Pancreas (tissue), 10 donors: Measurements from ENCODE around the gene MAPT. TPM values are rescaled to one million over a fixed set of nuclear protein-coding genes. Genes with fewer than 3 reads are reported as not detected.

ENCODE experiments used
- ATAC-seq, 4 donors: fragments of 200-7000 bp; cut with Tn5 transposase; one replicate each; pipeline versions ENCODE4 v1.8.0 to v1.9.1; 2020; ENCODE audit warnings: mild to moderate bottlenecking in 4 of 4, moderate library complexity in 4 of 4
- DNase-seq, 6 donors: peaks; one replicate each; pipeline ENCODE4 v3.0.0-alpha.2; 2020
- FAIRE-seq: peaks from 2 replicates; lab custom pipeline; 2012; peaks lifted over from hg19 to GRCh38; lab: Jason Lieb, UNC
- H3K27ac ChIP-seq, 4 donors: fragments of 200-600 bp; sonication (generic); 1 replicate in 3 of 4; 2 replicates in 1 of 4; pipeline versions ENCODE4 v1.5.0 to v1.8.0; 2020
- H3K27me3 ChIP-seq, 4 donors: fragments of 200-600 bp; one replicate each; pipeline ENCODE4 v1.8.0; 2021
- H3K36me3 ChIP-seq, 3 donors: fragments of 200-600 bp; sonication (generic) in 1 of 3; one replicate each; pipeline versions ENCODE4 v1.5.0 to v1.8.0; 2020 to 2021
- H3K4me1 ChIP-seq, 3 donors: fragments of 200-600 bp; one replicate each; pipeline ENCODE4 v1.8.0; 2021
- H3K4me3 ChIP-seq, 4 donors: fragments of 200-600 bp; sonication (generic) in 2 of 4; one replicate each; pipeline versions ENCODE4 v1.5.0 to v1.8.0; 2020 to 2021
- H3K9me3 ChIP-seq, 4 donors: fragments of 200-600 bp; one replicate each; pipeline ENCODE4 v1.8.0; 2021
- WGBS, 2 donors: extraction: QIAGEN DNeasy Blood & Tissue Kit; methylation state at CpG; one replicate each; pipeline ENCODE4 v1.1.7; 2013; 5-methylcytosine and 5-hydroxymethylcytosine counted together
- intact Hi-C, 3 donors: fragments of 100-400 bp; cut with DNase I; formaldehyde crosslinking; loops; one replicate each; pipeline versions ENCODE4 v1.11.1 to v1.14.2; 2022
- polyA plus RNA-seq, 2 donors: library from polyadenylated mRNA; stranded (reverse); fragments of 200-250 nt; gene quantifications; one replicate each; pipeline ENCODE4 v1.2.3, GENCODE V29; 2013
- total RNA-seq, 6 donors: library from RNA; stranded (reverse); fragmentation: NEBNext Ultra II Directional in 4 of 6; extraction: Animal tissue kit (Norgen Biotek cat#: 25700) in 4 of 6; gene quantifications; one replicate each; pipeline versions ENCODE4 v1.2.1 to v1.2.4, GENCODE V29; 2021 to 2023
- TF ChIP-seq, protein P1 (sequence below), 4 donors: fragments of 200-600 bp; sonication (generic) in 3 of 4; IDR thresholded peaks; one replicate each; pipeline versions ENCODE4 v1.5.0 to v1.8.0; 2021; ENCODE audit warnings: antibody characterized with exemption in 4 of 4
- donor health status: healthy with polysubstance abuse.
- donor health status: DM: no; HTN: no; CAD: no; lungs with moderate emphysema.
- donor health status: DM: no; HTN: no; CAD: no.
- donor health status: control.
- donor health status: control.
- donor health status: Bipolar disorder and iron deficiency.
- donor health status: DM: yes; HTN: yes; CAD: no.
- donor health status: DM: no; HTN: no; CAD: no.
- donor health status: DM: no; HTN: no; CAD: no.
- donor health status: DM: yes; HTN: yes; CAD: no.

Gene MAPT
- total and polyA plus RNA-seq, 8 donors, result 1.1 to 3.2 (median 1.7) TPM

DNA sequence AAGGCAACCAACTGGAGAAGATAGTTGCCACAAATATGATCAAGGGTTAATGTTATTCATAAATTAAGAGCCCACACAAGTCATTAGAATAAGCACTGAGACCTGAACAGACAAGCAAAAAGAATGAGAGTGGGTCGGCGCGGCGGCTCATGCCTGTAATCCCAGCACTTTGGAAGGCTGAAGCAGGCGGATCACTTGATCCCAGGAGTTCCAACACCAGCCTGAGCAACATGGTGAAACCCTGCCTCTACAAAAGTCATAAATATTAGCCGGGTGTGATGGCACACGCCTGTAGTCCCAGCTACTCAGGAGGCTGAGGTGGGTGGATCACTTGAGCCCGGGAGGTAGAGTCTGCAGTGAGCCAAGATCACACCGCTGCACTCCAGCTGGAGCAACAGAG lies 64.0 kb downstream of the MAPT start:
- no peak for ATAC-seq
- intact Hi-C loops, result no loop called here
- WGBS, 2 donors, result 91 to 97% methylated on average over 9 of the region's 9 CpGs

DNA sequence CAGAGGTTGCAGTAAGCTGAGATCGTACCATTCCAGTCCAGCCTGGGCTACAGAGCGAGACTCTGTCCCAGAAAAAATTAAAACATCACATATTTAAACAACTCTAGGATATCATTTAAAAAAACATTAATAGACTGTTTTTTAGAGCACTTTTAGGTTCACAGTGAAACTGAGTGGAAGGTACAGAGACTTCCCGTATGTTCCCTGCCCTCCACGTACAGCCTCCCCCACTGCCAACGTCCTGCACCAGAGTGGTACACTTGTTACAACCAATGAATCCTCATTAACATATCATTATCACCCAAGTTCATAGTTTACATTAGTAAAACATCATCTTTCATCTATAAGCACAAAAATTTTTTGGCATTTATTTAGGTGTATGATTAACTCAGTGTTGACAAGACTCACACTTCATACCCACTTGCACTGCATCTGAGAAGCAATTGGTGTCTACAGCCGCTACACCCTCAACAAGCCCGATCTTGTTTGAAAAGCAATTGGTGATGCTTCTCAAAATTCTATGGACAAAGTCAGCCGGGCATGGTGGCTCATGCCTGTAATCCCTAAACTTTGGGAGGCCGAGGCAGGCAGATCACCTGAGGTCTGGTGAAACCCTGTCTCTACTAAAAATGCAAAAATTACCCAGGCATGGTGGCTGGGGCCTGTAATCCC lies 64.8 kb downstream of the MAPT start:
- 80 to 86% methylated on average over 9 of the region's 9 CpGs for WGBS, 2 donors
- DNase-seq (no peak), FAIRE-seq (no peak), ATAC-seq (no peak)
- intact Hi-C loops, result no loop called here
- TF ChIP-seq, protein P1, sequence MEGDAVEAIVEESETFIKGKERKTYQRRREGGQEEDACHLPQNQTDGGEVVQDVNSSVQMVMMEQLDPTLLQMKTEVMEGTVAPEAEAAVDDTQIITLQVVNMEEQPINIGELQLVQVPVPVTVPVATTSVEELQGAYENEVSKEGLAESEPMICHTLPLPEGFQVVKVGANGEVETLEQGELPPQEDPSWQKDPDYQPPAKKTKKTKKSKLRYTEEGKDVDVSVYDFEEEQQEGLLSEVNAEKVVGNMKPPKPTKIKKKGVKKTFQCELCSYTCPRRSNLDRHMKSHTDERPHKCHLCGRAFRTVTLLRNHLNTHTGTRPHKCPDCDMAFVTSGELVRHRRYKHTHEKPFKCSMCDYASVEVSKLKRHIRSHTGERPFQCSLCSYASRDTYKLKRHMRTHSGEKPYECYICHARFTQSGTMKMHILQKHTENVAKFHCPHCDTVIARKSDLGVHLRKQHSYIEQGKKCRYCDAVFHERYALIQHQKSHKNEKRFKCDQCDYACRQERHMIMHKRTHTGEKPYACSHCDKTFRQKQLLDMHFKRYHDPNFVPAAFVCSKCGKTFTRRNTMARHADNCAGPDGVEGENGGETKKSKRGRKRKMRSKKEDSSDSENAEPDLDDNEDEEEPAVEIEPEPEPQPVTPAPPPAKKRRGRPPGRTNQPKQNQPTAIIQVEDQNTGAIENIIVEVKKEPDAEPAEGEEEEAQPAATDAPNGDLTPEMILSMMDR (IDR thresholded peaks at IDR 0.05), result no peak
- Histone ChIP-seq H3K27me3 (no peaks in the 10 kb centered on the region), H3K36me3 (no peaks in the 10 kb centered on the region), H3K27ac (no peak overlapping the region), H3K4me1 (no peaks in the 10 kb centered on the region), H3K9me3 (no peaks in the 10 kb centered on the region), H3K4me3 (no peak overlapping the region)

More for the DNA sequence above, 64.0 kb downstream of the MAPT start:
- no peaks in the 10 kb centered on the region for H3K4me1 ChIP-seq
- no peaks in the 10 kb centered on the region for H3K36me3 ChIP-seq
- H3K27ac ChIP-seq, result no peak overlapping the region
- TF ChIP-seq, protein P1 (IDR thresholded peaks at IDR 0.05), result no peak
- H3K27me3 ChIP-seq, result no peaks in the 10 kb centered on the region
- H3K9me3 ChIP-seq, result no peaks in the 10 kb centered on the region
- no peak overlapping the region for H3K4me3 ChIP-seq
- no peak for DNase-seq
- FAIRE-seq, result no peak

DNA sequence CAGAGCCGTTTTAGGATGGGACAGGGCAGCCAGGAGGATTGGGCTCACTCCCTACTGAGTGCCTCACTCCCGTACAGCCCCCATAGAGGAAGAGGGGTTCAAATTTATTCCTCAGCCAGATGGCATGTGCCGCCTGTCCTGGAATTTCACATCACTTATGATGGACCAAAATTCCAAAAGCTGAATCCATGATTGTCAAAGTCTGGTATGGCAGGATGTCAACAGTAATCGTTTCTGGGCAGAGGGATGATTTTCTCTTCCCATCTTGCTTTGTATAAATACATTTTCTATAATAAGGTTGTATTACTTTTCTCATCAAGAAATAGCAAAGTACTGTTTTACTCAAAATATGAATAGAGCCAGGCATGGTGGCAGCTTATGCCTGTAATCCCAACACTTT lies 66.0 kb downstream of the MAPT start:
- no peak for ATAC-seq
- TF ChIP-seq, protein P1 (IDR thresholded peaks at IDR 0.05), result no peak
- DNase-seq, result no peak
- Histone ChIP-seq H3K27me3 (no peaks in the 10 kb centered on the region), H3K36me3 (no peaks in the 10 kb centered on the region), H3K27ac (no peak overlapping the region), H3K4me3 (no peak overlapping the region), H3K9me3 (no peaks in the 10 kb centered on the region), H3K4me1 (no peaks in the 10 kb centered on the region)
- no peak for FAIRE-seq
- WGBS, 2 donors, result 60 to 71% methylated on average over 4 of the region's 4 CpGs
- intact Hi-C loops, result no loop called here

DNA sequence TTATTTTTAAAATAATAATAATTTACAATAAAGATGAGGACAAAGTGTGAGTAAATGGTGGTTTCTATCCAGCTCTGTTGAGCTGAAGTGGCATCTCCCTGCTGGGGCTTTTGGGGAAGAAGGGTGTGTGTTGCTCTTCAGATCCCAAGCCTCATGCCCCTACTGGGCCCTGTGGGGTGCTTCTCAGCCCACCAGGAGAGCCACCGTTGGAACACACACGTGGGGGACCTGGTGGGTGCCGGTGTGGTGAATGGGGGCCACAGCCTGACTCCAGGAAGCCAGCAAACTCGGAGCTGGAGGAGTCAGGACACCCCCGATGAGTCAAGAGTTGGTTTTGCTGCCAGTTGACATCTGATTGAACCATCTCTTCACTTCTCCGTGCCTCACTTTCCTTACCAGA lies 66.9 kb downstream of the MAPT start:
- FAIRE-seq, result no peak

More for the DNA sequence above, 66.9 kb downstream of the MAPT start:
- H3K27me3 ChIP-seq, result no peaks in the 10 kb centered on the region
- WGBS, 2 donors, result 67 to 70% methylated on average over 6 of the region's 6 CpGs
- H3K9me3 ChIP-seq, result no peaks in the 10 kb centered on the region
- no peak overlapping the region for H3K27ac ChIP-seq
- H3K4me3 ChIP-seq, result no peak overlapping the region
- H3K36me3 ChIP-seq, result no peaks in the 10 kb centered on the region
- DNase-seq (no peak), ATAC-seq (no peak)
- intact Hi-C loops, result no loop called here
- TF ChIP-seq, protein P1 (IDR thresholded peaks at IDR 0.05), result no peak
- no peaks in the 10 kb centered on the region for H3K4me1 ChIP-seq
